Measurements from ENCODE around the gene APRT. TPM values are rescaled to one million over a fixed set of nuclear protein-coding genes. Genes with fewer than 3 reads are reported as not detected.

Gene APRT
- total and polyA plus RNA-seq, 9 of the 15 experiments (the other 6 are each of a cell fraction or from before 2014, with no cell fraction given): 41.7 to 409 (median 146) TPM

DNA sequence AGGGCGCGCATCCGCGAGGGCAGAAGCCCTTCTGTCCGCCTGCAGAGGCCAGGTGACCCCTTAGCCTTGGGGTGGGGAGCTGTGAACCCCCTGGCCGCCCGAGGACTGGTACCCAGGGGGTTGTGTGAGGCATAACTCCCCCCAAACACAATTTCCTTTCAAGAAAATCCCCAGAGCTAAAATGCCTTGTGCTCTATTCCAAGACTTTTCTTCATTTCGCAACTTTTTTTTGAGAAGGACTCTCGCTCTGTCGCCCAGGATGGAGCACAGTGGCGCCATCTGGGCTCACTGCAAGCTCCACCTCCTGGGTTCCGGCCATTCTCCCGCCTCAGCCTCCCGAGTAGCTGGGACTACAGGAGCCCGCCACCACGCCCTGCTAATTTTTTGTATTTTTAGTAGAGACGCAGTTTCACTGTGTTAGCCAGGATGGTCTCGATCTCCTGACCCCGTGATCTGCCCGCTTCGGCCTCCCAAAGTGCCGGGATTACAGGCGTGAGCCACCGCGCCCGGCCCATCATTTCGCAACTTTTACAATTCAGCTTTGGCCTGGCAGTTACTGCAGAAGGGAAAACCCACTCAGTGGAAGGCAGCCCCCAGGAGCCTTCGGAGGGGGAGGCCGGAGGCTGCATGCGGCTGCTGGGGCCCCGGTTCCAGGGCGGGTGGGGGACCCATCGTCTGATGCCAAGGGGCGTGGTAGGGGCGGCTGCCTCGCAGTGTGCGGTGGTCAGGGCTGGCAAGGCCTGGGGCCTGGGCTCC, 963 bp upstream of the APRT start (continued):
- no peak for TF ChIP-seq RNF2 (IDR thresholded peaks at IDR 0.05)
- no peak for TF ChIP-seq TEAD1 (CRISPR knock-in tag; IDR thresholded peaks at IDR 0.05)
- TF ChIP-seq TCF3 (CRISPR knock-in tag; IDR thresholded peaks at IDR 0.05): 0 out of 2 replicates have a peak, but pooled peaks have one; percentile 2
- TF ChIP-seq PCBP2 (IDR thresholded peaks at IDR 0.05; ENCODE audit: low read depth, low read length, poor library complexity, severe bottlenecking): no peak
- 0 out of 2 replicates have a peak, but pooled peaks have one; percentile 14 for TF ChIP-seq ARID1B (IDR thresholded peaks at IDR 0.05)
- no peak for TF ChIP-seq ZNF212 (CRISPR knock-in tag; IDR thresholded peaks at IDR 0.05)
- TF ChIP-seq ZNF133 (CRISPR knock-in tag; IDR thresholded peaks at IDR 0.05): no peak
- TF ChIP-seq SAFB2 (IDR thresholded peaks at IDR 0.05; ENCODE audit: borderline replicate concordance, low read depth, low read length, severe bottlenecking): no peak
- TF ChIP-seq, protein P1, sequence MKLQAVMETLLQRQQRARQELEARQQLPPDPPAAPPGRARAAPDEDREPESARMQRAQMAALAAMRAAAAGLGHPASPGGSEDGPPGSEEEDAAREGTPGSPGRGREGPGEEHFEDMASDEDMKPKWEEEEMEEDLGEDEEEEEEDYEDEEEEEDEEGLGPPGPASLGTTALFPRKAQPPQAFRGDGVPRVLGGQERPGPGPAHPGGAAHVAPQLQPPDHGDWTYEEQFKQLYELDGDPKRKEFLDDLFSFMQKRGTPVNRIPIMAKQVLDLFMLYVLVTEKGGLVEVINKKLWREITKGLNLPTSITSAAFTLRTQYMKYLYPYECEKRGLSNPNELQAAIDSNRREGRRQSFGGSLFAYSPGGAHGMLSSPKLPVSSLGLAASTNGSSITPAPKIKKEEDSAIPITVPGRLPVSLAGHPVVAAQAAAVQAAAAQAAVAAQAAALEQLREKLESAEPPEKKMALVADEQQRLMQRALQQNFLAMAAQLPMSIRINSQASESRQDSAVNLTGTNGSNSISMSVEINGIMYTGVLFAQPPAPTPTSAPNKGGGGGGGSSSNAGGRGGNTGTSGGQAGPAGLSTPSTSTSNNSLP (IDR thresholded peaks at IDR 0.05; ENCODE audit: borderline replicate concordance, low read depth, low read length): no peak
- no peak for TF ChIP-seq TAF15 (IDR thresholded peaks at IDR 0.05; ENCODE audit: low read depth, low read length)
- no peak for TF ChIP-seq PML (IDR thresholded peaks at IDR 0.05; ENCODE audit: low read length)
- TF ChIP-seq, protein P2, sequence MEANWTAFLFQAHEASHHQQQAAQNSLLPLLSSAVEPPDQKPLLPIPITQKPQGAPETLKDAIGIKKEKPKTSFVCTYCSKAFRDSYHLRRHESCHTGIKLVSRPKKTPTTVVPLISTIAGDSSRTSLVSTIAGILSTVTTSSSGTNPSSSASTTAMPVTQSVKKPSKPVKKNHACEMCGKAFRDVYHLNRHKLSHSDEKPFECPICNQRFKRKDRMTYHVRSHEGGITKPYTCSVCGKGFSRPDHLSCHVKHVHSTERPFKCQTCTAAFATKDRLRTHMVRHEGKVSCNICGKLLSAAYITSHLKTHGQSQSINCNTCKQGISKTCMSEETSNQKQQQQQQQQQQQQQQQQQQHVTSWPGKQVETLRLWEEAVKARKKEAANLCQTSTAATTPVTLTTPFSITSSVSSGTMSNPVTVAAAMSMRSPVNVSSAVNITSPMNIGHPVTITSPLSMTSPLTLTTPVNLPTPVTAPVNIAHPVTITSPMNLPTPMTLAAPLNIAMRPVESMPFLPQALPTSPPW (CRISPR knock-in tag; IDR thresholded peaks at IDR 0.05): no peak; the same call in 1 of the 2 replicates
- TF ChIP-seq SNRNP70 (optimal IDR thresholded peaks at IDR 0.05; ENCODE audit: low read depth, low read length): no peak
- no peak for TF ChIP-seq ID3 (CRISPR knock-in tag; IDR thresholded peaks at IDR 0.05)
- no peak for TF ChIP-seq ID3 (tag; IDR thresholded peaks at IDR 0.05)
- TF ChIP-seq ZHX1 (conservative IDR thresholded peaks at IDR 0.05; ENCODE audit: low read length): no peak
- no peak for TF ChIP-seq ZNF41 (CRISPR knock-in tag; conservative IDR thresholded peaks at IDR 0.05)
- TF ChIP-seq CTCF (IDR thresholded peaks at IDR 0.05 in 2 of 3, conservative IDR thresholded peaks at IDR 0.05 in 1 of 3; ENCODE audit: insufficient read depth in 2 of 3, low read depth in 1 of 3, low read length in 3 of 3): 0 out of 6 replicates have a peak, but pooled peaks of 1 of the 3 experiments have one; percentile 12
- no peak for TF ChIP-seq ZNF668 (CRISPR knock-in tag; IDR thresholded peaks at IDR 0.05)
- TF ChIP-seq RBFOX2 (IDR thresholded peaks at IDR 0.05; ENCODE audit: low read depth, low read length): no peak
